HepG2 (cell line): ENCODE data around the gene FBXO9. TPM values are rescaled to one million over a fixed set of nuclear protein-coding genes. Genes with fewer than 3 reads are reported as not detected.

Experiments used
- ATF4 ChIP-seq, 2 experiments: fragments of 450-650 bp in 1 of 2; sonication (generic) in 1 of 2; formaldehyde crosslinking; IDR thresholded peaks; 2 replicates each; pipeline versions ENCODE4 v1.5.0 to v1.8.0; 2020 to 2022; ENCODE audit warnings: mild to moderate bottlenecking in 1 of 2, missing genetic modification reagents in 1 of 2
- ATF6 ChIP-seq: sonication (generic); formaldehyde crosslinking; conservative IDR thresholded peaks from 2 replicates; pipeline ENCODE4 v1.4.0; 2020; ENCODE audit warnings: missing genetic modification reagents
- FOXA3 ChIP-seq: IDR thresholded peaks from 2 replicates; pipeline ENCODE4 v1.6.1; 2016; ENCODE audit warnings: missing genetic modification reagents, missing compliant biosample characterization
- POLR2AphosphoS5 ChIP-seq: IDR thresholded peaks from 2 replicates; pipeline ENCODE4 v1.6.1; 2012; ENCODE audit warnings: low read depth, low read length
- SAP130 ChIP-seq: IDR thresholded peaks from 2 replicates; pipeline ENCODE4 v1.6.1; 2016; ENCODE audit warnings: low read depth
- TBL1XR1 ChIP-seq: fragments of 150-350 bp; IDR thresholded peaks from 2 replicates; pipeline ENCODE4 v1.6.1; 2014; ENCODE audit warnings: borderline replicate concordance, low read length; ENCODE audit not compliant: partially characterized antibody
- TBP ChIP-seq: sonication (generic); formaldehyde crosslinking; IDR thresholded peaks from 2 replicates; pipeline ENCODE4 v1.5.0; 2020; ENCODE audit warnings: missing genetic modification reagents
- TEAD3 ChIP-seq: optimal IDR thresholded peaks from 2 replicates; pipeline ENCODE3; 2016; ENCODE audit warnings: borderline replicate concordance
- THAP11 ChIP-seq: IDR thresholded peaks from 2 replicates; pipeline ENCODE4 v1.6.1; 2016; ENCODE audit warnings: missing biosample characterization, missing genetic modification reagents
- ZBTB37 ChIP-seq: sonication (generic); formaldehyde crosslinking; IDR thresholded peaks from 2 replicates; pipeline ENCODE4 v1.4.0; 2020; ENCODE audit warnings: mild to moderate bottlenecking, missing genetic modification reagents
- ZNF142 ChIP-seq: sonication (generic); formaldehyde crosslinking; IDR thresholded peaks from 2 replicates; pipeline ENCODE4 v1.4.0; 2020; ENCODE audit warnings: missing genetic modification reagents
- ZNF33A ChIP-seq: sonication (generic); formaldehyde crosslinking; IDR thresholded peaks from 2 replicates; pipeline ENCODE4 v1.5.1; 2020; ENCODE audit warnings: missing genetic modification reagents, mild to moderate bottlenecking, moderate library complexity, borderline replicate concordance
- ZNF34 ChIP-seq: sonication (generic); formaldehyde crosslinking; IDR thresholded peaks from 2 replicates; pipeline ENCODE4 v1.4.0; 2020; ENCODE audit warnings: mild to moderate bottlenecking, missing genetic modification reagents, borderline replicate concordance
- polyA plus RNA-seq, 8 experiments: library from polyadenylated mRNA; depleted of rRNA in 3 of 8; stranded (reverse) in 7 of 8; unstranded in 1 of 8; fragments of >200 nt; fragmentation: Illumina TruSeq in 4 of 8; extraction: Trizol in 4 of 8; gene quantifications; 2 replicates each; pipeline versions ENCODE4 v1.2.1 to v1.2.3, GENCODE V29; 2011 to 2016; ENCODE audit warnings: low read depth in 4 of 8, missing spikeins in 1 of 8, mixed read lengths in 1 of 8; ENCODE audit not compliant: insufficient read depth in 1 of 8
- total RNA-seq, 5 experiments: library from RNA; depleted of rRNA; stranded (reverse); fragments of >200 nt; fragmentation: Illumina TruSeq; extraction: Trizol; gene quantifications; 2 replicates each; pipeline ENCODE4 v1.2.3, GENCODE V29; 2016; ENCODE audit warnings: low read depth in 1 of 5
- TF ChIP-seq, protein P1 (sequence below): sonication (generic); formaldehyde crosslinking; conservative IDR thresholded peaks from 2 replicates; pipeline ENCODE4 v1.8.0; 2022; ENCODE audit warnings: mild to moderate bottlenecking, moderate library complexity, missing genetic modification reagents
- TF ChIP-seq, protein P2 (sequence below): sonication (generic); formaldehyde crosslinking; IDR thresholded peaks from 2 replicates; pipeline ENCODE4 v1.4.0; 2020; ENCODE audit warnings: low read depth, mild to moderate bottlenecking, missing genetic modification reagents

Gene FBXO9
- total and polyA plus RNA-seq, 2 of the 13 experiments (the other 11 are each of a cell fraction or from before 2014, with no cell fraction given): 64.3 to 98.4 TPM

DNA sequence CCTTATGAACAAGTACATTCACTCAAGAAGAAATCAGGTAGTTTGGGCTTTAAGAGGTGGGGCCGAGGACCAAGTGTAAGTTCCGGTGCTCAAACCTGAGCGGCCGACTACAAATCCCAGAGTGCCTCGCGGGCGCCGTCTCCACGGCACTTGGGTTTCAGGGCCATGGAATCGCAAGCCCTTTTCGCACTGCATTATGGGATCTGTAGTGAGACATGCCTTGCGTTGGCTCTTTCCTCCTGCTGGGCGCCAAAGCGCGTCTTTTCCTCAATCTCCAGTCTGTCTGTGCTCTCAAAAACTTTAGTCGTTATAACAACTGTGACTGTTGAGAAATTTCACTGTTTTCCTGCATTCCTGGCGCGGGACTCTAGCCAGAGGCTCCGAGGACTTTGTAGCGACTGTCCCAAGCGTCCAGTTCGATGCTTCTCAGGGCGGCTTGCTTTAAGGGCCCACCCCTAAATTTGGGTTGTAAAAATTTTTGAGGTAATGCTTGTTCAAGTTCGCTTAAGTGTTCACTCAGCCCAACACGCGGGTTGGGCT, 408 bp upstream of the FBXO9 start (continued):
- no peak for TF ChIP-seq ZNF142 (CRISPR knock-in tag)
- TF ChIP-seq, protein P1, sequence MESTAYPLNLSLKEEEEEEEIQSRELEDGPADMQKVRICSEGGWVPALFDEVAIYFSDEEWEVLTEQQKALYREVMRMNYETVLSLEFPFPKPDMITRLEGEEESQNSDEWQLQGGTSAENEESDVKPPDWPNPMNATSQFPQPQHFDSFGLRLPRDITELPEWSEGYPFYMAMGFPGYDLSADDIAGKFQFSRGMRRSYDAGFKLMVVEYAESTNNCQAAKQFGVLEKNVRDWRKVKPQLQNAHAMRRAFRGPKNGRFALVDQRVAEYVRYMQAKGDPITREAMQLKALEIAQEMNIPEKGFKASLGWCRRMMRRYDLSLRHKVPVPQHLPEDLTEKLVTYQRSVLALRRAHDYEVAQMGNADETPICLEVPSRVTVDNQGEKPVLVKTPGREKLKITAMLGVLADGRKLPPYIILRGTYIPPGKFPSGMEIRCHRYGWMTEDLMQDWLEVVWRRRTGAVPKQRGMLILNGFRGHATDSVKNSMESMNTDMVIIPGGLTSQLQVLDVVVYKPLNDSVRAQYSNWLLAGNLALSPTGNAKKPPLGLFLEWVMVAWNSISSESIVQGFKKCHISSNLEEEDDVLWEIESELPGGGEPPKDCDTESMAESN (CRISPR knock-in tag): 0 out of 2 replicates have a peak, but pooled peaks have one; percentile 11
- peak; percentile 98 for TF ChIP-seq THAP11 (CRISPR knock-in tag)
- TF ChIP-seq TBP (CRISPR knock-in tag): no peak
- TF ChIP-seq, protein P2, sequence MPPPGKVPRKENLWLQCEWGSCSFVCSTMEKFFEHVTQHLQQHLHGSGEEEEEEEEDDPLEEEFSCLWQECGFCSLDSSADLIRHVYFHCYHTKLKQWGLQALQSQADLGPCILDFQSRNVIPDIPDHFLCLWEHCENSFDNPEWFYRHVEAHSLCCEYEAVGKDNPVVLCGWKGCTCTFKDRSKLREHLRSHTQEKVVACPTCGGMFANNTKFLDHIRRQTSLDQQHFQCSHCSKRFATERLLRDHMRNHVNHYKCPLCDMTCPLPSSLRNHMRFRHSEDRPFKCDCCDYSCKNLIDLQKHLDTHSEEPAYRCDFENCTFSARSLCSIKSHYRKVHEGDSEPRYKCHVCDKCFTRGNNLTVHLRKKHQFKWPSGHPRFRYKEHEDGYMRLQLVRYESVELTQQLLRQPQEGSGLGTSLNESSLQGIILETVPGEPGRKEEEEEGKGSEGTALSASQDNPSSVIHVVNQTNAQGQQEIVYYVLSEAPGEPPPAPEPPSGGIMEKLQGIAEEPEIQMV (CRISPR knock-in tag): no peak
- TF ChIP-seq ATF4 (CRISPR knock-in tag; IDR thresholded peaks at IDR 0.05): no peak
- peak; percentile 8; the same call in 1 of the 2 replicates for TF ChIP-seq ZNF33A (CRISPR knock-in tag)
- TF ChIP-seq ZBTB37: no peak
- TF ChIP-seq POLR2AphosphoS5: peak; percentile 40; the same call in 1 of the 2 replicates
- TF ChIP-seq TEAD3 (CRISPR knock-in tag): peak; percentile 21
- peak; percentile 64 for TF ChIP-seq ATF6 (CRISPR knock-in tag)
- peak; percentile 6; the same call in 1 of the 2 replicates for TF ChIP-seq FOXA3 (CRISPR knock-in tag)
- 0 out of 2 replicates have a peak, but pooled peaks have one; percentile 1 for TF ChIP-seq ZNF34 (CRISPR knock-in tag)
- TF ChIP-seq TBL1XR1: peak; percentile 27
- peak; percentile 55 for TF ChIP-seq SAP130 (CRISPR knock-in tag)
